ENCODE measurements around the gene NDC80.

DNA sequence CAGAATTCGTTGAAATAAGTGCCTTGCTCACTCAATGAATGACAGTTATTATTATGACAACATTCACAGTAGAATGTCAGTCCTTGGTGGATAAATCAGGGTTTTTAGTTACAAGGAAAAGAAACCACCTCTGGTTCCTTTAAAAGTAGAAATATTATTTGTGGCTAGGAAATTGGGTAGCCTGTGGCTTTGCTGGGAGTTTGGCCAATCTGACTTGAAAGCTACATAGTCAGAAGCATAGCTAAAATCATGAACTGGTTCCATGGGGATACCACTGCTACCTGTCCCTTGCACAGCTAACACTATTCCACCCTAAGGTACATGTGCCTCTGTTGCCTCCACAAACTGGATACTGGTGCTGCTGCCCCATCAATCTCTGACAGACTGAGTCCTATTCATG is 71.4 kb downstream of the NDC80 start:
- TF ChIP-seq, protein P1, sequence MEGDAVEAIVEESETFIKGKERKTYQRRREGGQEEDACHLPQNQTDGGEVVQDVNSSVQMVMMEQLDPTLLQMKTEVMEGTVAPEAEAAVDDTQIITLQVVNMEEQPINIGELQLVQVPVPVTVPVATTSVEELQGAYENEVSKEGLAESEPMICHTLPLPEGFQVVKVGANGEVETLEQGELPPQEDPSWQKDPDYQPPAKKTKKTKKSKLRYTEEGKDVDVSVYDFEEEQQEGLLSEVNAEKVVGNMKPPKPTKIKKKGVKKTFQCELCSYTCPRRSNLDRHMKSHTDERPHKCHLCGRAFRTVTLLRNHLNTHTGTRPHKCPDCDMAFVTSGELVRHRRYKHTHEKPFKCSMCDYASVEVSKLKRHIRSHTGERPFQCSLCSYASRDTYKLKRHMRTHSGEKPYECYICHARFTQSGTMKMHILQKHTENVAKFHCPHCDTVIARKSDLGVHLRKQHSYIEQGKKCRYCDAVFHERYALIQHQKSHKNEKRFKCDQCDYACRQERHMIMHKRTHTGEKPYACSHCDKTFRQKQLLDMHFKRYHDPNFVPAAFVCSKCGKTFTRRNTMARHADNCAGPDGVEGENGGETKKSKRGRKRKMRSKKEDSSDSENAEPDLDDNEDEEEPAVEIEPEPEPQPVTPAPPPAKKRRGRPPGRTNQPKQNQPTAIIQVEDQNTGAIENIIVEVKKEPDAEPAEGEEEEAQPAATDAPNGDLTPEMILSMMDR (IDR thresholded peaks at IDR 0.05) = no peak
- TF ChIP-seq POLR2A (IDR thresholded peaks at IDR 0.05) = no peak
- TF ChIP-seq EP300 (IDR thresholded peaks at IDR 0.05) = no peak
